ENCODE data around the gene PAFAH1B2.
A peak's percentile ranks its signal among the peaks of the same experiment; 100 is the strongest.
"Not testable (repeated sequence)": the region's sequence is repeated elsewhere in the genome, so short reads cannot be mapped to it uniquely, and the experiment has no call there.

The PAFAH1B2 gene

DNA sequence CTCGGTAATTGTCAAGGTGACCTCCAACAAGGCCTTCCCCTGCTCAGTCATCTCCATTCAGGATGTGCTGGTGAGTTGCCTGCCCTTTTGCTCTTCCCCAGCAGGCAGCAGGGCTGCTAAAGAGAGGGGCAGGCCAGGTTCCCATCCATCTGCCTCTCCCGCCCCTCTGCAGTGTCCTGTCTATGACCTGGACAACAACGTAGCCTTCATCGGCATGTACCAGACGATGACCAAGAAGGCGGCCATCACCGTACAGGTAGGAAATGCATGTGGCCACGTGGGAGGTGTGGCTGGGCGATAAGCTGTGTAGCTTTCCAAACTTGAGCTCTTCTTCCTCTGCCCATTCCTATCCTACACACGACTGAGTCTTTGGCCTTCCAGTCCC, 38.5 kb downstream of the PAFAH1B2 start:
- peaks cover 50% of the 10 kb centered on the region for H3K4me1 ChIP-seq (ENCODE audit: control insufficient read depth, low read length)
- H3K4me2 ChIP-seq (ENCODE audit: low read length) = no peak overlapping the region
- H3K9me2 ChIP-seq (replicated peaks; ENCODE audit: control insufficient read depth, low read length) = no peaks in the 10 kb centered on the region
- peaks cover 3% of the 10 kb centered on the region; the same call in 1 of the 2 replicates for H3K79me2 ChIP-seq (ENCODE audit: control insufficient read depth, low read length)
- TF ChIP-seq EZH2phosphoT487 (IDR thresholded peaks at IDR 0.05; ENCODE audit: borderline replicate concordance, low read length) = no peak
- TF ChIP-seq CTCF (IDR thresholded peaks at IDR 0.05; ENCODE audit: low read depth, low read length, poor library complexity, severe bottlenecking) = no peak
- no peaks in the 10 kb centered on the region for H4K20me1 ChIP-seq (ENCODE audit: control insufficient read depth, insufficient read depth, low read depth, low read length)
- no peak overlapping the region for H3K27ac ChIP-seq (ENCODE audit: low read depth, low read length)
- H3F3A ChIP-seq (ENCODE audit: control insufficient read depth, insufficient read depth) = peaks cover 4% of the 10 kb centered on the region; the same call in 1 of the 2 replicates
- 0 out of 2 replicates have a peak, but pooled peaks cover 8% of the 10 kb centered on the region for H3K36me3 ChIP-seq (ENCODE audit: control insufficient read depth, low read length)
- no peaks in the 10 kb centered on the region for H3K9me3 ChIP-seq (ENCODE audit: control insufficient read depth, insufficient read depth, low read length)
- H3K27me3 ChIP-seq (ENCODE audit: control insufficient read depth, low read length) = no peaks in the 10 kb centered on the region
- no peak overlapping the region for H3K4me3 ChIP-seq (ENCODE audit: low read length)

DNA sequence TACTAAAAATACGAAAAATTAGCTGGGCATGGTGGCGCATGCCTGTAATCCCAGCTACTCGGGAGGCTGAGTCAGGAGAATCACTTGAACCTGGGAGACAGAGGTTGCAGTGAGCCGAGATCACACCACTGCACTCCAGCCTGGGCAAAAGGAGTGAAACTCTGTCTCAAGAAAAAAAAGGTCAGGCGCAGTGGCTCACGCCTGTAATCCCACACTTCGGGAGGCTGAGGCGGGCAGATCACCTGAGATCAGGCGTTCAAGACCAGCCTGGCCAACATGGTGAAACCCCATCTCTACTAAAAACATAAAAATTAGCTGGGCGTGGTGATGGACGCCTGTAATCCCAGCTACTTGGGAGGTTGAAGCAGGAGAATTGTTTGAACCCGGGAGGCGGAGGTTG, 39.1 kb downstream of the PAFAH1B2 start:
- H3K27me3 ChIP-seq (ENCODE audit: control insufficient read depth, low read length); H4K20me1 ChIP-seq (ENCODE audit: control insufficient read depth, insufficient read depth, low read depth, low read length); H3K36me3 ChIP-seq (ENCODE audit: control insufficient read depth, low read length); H3F3A ChIP-seq (ENCODE audit: control insufficient read depth, insufficient read depth); H3K27ac ChIP-seq (ENCODE audit: low read depth, low read length); H3K4me2 ChIP-seq (ENCODE audit: low read length); H3K79me2 ChIP-seq (ENCODE audit: control insufficient read depth, low read length); H3K4me3 ChIP-seq (ENCODE audit: low read length); H3K9me3 ChIP-seq (ENCODE audit: control insufficient read depth, insufficient read depth, low read length); H3K9me2 ChIP-seq (replicated peaks; ENCODE audit: control insufficient read depth, low read length): not testable (repeated sequence)
- H3K4me1 ChIP-seq (ENCODE audit: control insufficient read depth, low read length) = peaks cover 43% of the 10 kb centered on the region

- Histone ChIP-seq H3F3A (ENCODE audit: control insufficient read depth, insufficient read depth) (peaks cover 4% of the 10 kb centered on the region; the same call in 1 of the 2 replicates), H3K27me3 (ENCODE audit: control insufficient read depth, low read length) (no peaks in the 10 kb centered on the region), H4K20me1 (ENCODE audit: control insufficient read depth, insufficient read depth, low read depth, low read length) (no peaks in the 10 kb centered on the region), H3K36me3 (ENCODE audit: control insufficient read depth, low read length) (peaks cover 8% of the 10 kb centered on the region; the same call in 1 of the 2 replicates), H3K27ac (ENCODE audit: low read depth, low read length) (no peak overlapping the region), H3K4me1 (ENCODE audit: control insufficient read depth, low read length) (peaks cover 42% of the 10 kb centered on the region), H3K9me2 (replicated peaks; ENCODE audit: control insufficient read depth, low read length) (no peaks in the 10 kb centered on the region), H3K4me2 (ENCODE audit: low read length) (no peak overlapping the region), H3K9me3 (ENCODE audit: control insufficient read depth, insufficient read depth, low read length) (no peaks in the 10 kb centered on the region), H3K4me3 (ENCODE audit: low read length) (no peak overlapping the region), H3K79me2 (ENCODE audit: control insufficient read depth, low read length) (peaks cover 3% of the 10 kb centered on the region; the same call in 1 of the 2 replicates)
- TF ChIP-seq CTCF (IDR thresholded peaks at IDR 0.05; ENCODE audit: low read depth, low read length, poor library complexity, severe bottlenecking) (no peak), EZH2phosphoT487 (IDR thresholded peaks at IDR 0.05; ENCODE audit: borderline replicate concordance, low read length) (no peak)
These were observed 39.8 kb downstream of the PAFAH1B2 start for GRCh38 chr11:117183724-117184349.

DNA sequence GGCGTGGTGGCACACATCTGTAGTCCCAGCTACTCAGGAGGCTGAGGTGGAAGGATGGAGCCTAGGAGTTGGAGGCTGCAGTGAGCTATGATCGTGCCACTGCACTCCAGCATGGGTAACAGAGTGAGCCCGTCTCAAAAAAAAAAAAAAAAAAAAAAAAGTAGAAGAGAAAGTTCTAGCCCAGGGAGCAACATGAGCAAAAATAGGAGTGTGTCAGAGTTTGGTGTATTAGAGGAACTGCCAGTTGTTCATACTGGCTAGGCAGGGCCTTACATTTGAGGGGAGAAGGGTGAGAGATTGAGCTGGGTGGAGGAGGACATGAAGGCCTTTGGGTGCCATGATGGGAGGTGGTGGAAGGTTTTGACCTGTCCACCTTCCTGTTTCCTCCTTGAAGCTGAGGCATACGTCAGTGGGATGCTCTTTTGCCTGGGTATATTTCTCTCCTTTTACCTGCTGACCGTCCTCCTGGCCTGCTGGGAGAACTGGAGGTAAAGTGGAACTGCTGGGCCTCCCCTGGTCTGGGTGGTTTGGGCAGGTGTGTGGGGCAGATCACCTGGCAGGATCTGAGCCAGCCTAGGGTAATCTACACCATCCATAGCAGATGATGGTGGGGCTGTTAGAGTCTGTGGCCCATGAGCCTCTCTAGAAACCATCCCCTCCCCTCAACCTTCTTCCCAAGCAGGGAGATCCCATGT, 41.8 kb downstream of the PAFAH1B2 start:
- H3K27me3 ChIP-seq (ENCODE audit: control insufficient read depth, low read length) = no peaks in the 10 kb centered on the region
- H3K79me2 ChIP-seq (ENCODE audit: control insufficient read depth, low read length) = no peaks in the 10 kb centered on the region
- H4K20me1 ChIP-seq (ENCODE audit: control insufficient read depth, insufficient read depth, low read depth, low read length) = no peaks in the 10 kb centered on the region
- peaks cover 13% of the 10 kb centered on the region for H3K36me3 ChIP-seq (ENCODE audit: control insufficient read depth, low read length)
- no peak for TF ChIP-seq CTCF (IDR thresholded peaks at IDR 0.05; ENCODE audit: low read depth, low read length, poor library complexity, severe bottlenecking)
- TF ChIP-seq EZH2phosphoT487 (IDR thresholded peaks at IDR 0.05; ENCODE audit: borderline replicate concordance, low read length) = no peak
- no peaks in the 10 kb centered on the region for H3F3A ChIP-seq (ENCODE audit: control insufficient read depth, insufficient read depth)
- no peaks in the 10 kb centered on the region for H3K9me3 ChIP-seq (ENCODE audit: control insufficient read depth, insufficient read depth, low read length)
- H3K9me2 ChIP-seq (replicated peaks; ENCODE audit: control insufficient read depth, low read length) = no peaks in the 10 kb centered on the region
- no peak overlapping the region for H3K27ac ChIP-seq (ENCODE audit: low read depth, low read length)
- no peak overlapping the region for H3K4me3 ChIP-seq (ENCODE audit: low read length)
- H3K4me2 ChIP-seq (ENCODE audit: low read length) = peak overlapping the region; percentile 33
- H3K4me1 ChIP-seq (ENCODE audit: control insufficient read depth, low read length) = peaks cover 40% of the 10 kb centered on the region
